H9 (cell line): ENCODE data around the gene MOV10L1. TPM values are rescaled to one million over a fixed set of nuclear protein-coding genes. Genes with fewer than 3 reads are reported as not detected.

ENCODE experiments used
- DNase-seq: peaks from one replicate; pipeline ENCODE4 v3.0.0-alpha.2; 2017
- H2AFZ ChIP-seq: one replicate; pipeline ENCODE4 v1.6.1; 2013; ENCODE audit warnings: mild to moderate bottlenecking, low read length, control low read depth, moderate library complexity
- H2AK5ac ChIP-seq: 2 replicates; pipeline ENCODE4 v1.6.1; 2013; ENCODE audit warnings: low read length, control low read depth, mixed read lengths; ENCODE audit not compliant: insufficient read length
- H2BK120ac ChIP-seq: one replicate; pipeline ENCODE4 v1.6.1; 2013; ENCODE audit warnings: low read depth, mild to moderate bottlenecking, low read length, control low read depth, inconsistent platforms; ENCODE audit not compliant: poor library complexity, severe bottlenecking
- H2BK12ac ChIP-seq: 2 replicates; pipeline ENCODE4 v1.6.1; 2013; ENCODE audit warnings: low read length, control low read depth, mixed read lengths, low read depth; ENCODE audit not compliant: insufficient read length
- H2BK15ac ChIP-seq: 2 replicates; pipeline ENCODE4 v1.6.1; 2013; ENCODE audit warnings: low read depth, low read length, control low read depth
- H2BK20ac ChIP-seq: one replicate; pipeline ENCODE4 v1.6.1; 2013; ENCODE audit warnings: low read depth, mild to moderate bottlenecking, low read length, control low read depth, inconsistent platforms; ENCODE audit not compliant: poor library complexity, severe bottlenecking
- H2BK5ac ChIP-seq: 2 replicates; pipeline ENCODE4 v1.6.1; 2013; ENCODE audit warnings: low read length, control low read depth, mixed read lengths; ENCODE audit not compliant: insufficient read length
- H3K14ac ChIP-seq: 2 replicates; pipeline ENCODE4 v1.6.1; 2013; ENCODE audit warnings: low read length, control low read depth; ENCODE audit not compliant: insufficient read depth
- H3K18ac ChIP-seq: 2 replicates; pipeline ENCODE4 v1.6.1; 2013; ENCODE audit warnings: low read depth, mild to moderate bottlenecking, mixed read lengths, low read length, control low read depth; ENCODE audit not compliant: insufficient read length
- H3K23ac ChIP-seq: 2 replicates; pipeline ENCODE4 v1.6.1; 2013; ENCODE audit warnings: low read length, control low read depth, mixed read lengths, low read depth; ENCODE audit not compliant: insufficient read length
- H3K23me2 ChIP-seq: 2 replicates; pipeline ENCODE4 v1.6.1; 2013; ENCODE audit warnings: low read depth, mild to moderate bottlenecking, mixed read lengths, low read length, control low read depth; ENCODE audit not compliant: insufficient read length, poor library complexity, severe bottlenecking
- H3K27ac ChIP-seq: 2 replicates; pipeline ENCODE4 v1.5.1; 2013; ENCODE audit warnings: low read length, control low read depth, mixed read lengths, low read depth; ENCODE audit not compliant: insufficient read length
- H3K27me3 ChIP-seq: 2 replicates; pipeline ENCODE4 v1.6.1; 2013; ENCODE audit warnings: low read length, control low read depth, inconsistent platforms; ENCODE audit not compliant: insufficient read depth
- H3K4ac ChIP-seq: 2 replicates; pipeline ENCODE4 v1.6.1; 2013; ENCODE audit warnings: low read depth, mild to moderate bottlenecking, control low read depth, inconsistent platforms, low read length, moderate library complexity
- H3K4me1 ChIP-seq: 2 replicates; pipeline ENCODE4 v1.6.1; 2013; ENCODE audit warnings: low read length, control low read depth, inconsistent platforms; ENCODE audit not compliant: insufficient read depth
- H3K4me2 ChIP-seq: 2 replicates; pipeline ENCODE4 v1.6.1; 2013; ENCODE audit warnings: low read length, control low read depth, mixed read lengths; ENCODE audit not compliant: insufficient read length, insufficient read depth
- H3K56ac ChIP-seq: 2 replicates; pipeline ENCODE4 v1.6.1; 2013; ENCODE audit warnings: low read depth, mild to moderate bottlenecking, mixed read lengths, low read length, control low read depth; ENCODE audit not compliant: insufficient read length
- H3K79me1 ChIP-seq: 2 replicates; pipeline ENCODE4 v1.6.1; 2013; ENCODE audit warnings: low read depth, mild to moderate bottlenecking, moderate library complexity, low read length, control low read depth, inconsistent platforms; ENCODE audit not compliant: insufficient read depth, poor library complexity, severe bottlenecking
- H3K79me2 ChIP-seq: 2 replicates; pipeline ENCODE4 v1.6.1; 2013; ENCODE audit warnings: low read length, control low read depth, inconsistent platforms; ENCODE audit not compliant: insufficient read depth
- H3K9ac ChIP-seq: 2 replicates; pipeline ENCODE4 v1.6.1; 2013; ENCODE audit warnings: low read length, control low read depth, mixed read lengths; ENCODE audit not compliant: insufficient read length; ENCODE audit errors: extremely low read depth
- H3K9me3 ChIP-seq: one replicate; pipeline ENCODE4 v1.6.1; 2013; ENCODE audit warnings: low read depth, low read length, inconsistent platforms; ENCODE audit not compliant: control insufficient read depth
- H3T11ph ChIP-seq: one replicate; pipeline ENCODE4 v1.6.1; 2013; ENCODE audit warnings: mild to moderate bottlenecking, low read length, control low read depth, inconsistent platforms
- H4K20me1 ChIP-seq: one replicate; pipeline ENCODE4 v1.6.1; 2013; ENCODE audit not compliant: control insufficient read depth, insufficient read length, insufficient read depth
- H4K5ac ChIP-seq: 2 replicates; pipeline ENCODE4 v1.6.1; 2013; ENCODE audit warnings: low read depth, mild to moderate bottlenecking, mixed read lengths, low read length, control low read depth; ENCODE audit not compliant: insufficient read length
- H4K8ac ChIP-seq: replicated peaks from 2 replicates; pipeline ENCODE4 v1.6.1; 2013; ENCODE audit warnings: low read length, control low read depth, mixed read lengths, low read depth; ENCODE audit not compliant: insufficient read length
- H4K91ac ChIP-seq: 2 replicates; pipeline ENCODE4 v1.6.1; 2013; ENCODE audit warnings: low read depth, mild to moderate bottlenecking, moderate library complexity, mixed read lengths, low read length, control low read depth; ENCODE audit not compliant: insufficient read length
- H3K27ac Mint-ChIP-seq, 3 experiments: 2 replicates in 2 of 3; 3 replicates in 1 of 3; pipeline ENCODE4 v1.8.0; 2020 to 2021; ENCODE audit warnings: mixed read lengths in 3 of 3, mild to moderate bottlenecking in 1 of 3, moderate library complexity in 1 of 3
- H3K27me3 Mint-ChIP-seq: 2 replicates; pipeline ENCODE4 v1.8.0; 2021; ENCODE audit warnings: low read depth, mild to moderate bottlenecking, moderate library complexity, mixed read lengths
- H3K36me3 Mint-ChIP-seq, 3 experiments: 2 replicates in 2 of 3; 3 replicates in 1 of 3; pipeline ENCODE4 v1.8.0; 2020 to 2021; ENCODE audit warnings: low read depth in 3 of 3, mixed read lengths in 3 of 3; ENCODE audit not compliant: insufficient read depth in 1 of 3
- H3K4me1 Mint-ChIP-seq, 2 experiments: 2 replicates each; pipeline ENCODE4 v1.8.0; 2020; ENCODE audit warnings: mixed read lengths in 2 of 2
- H3K4me3 Mint-ChIP-seq, 2 experiments: 2 replicates in 1 of 2; 3 replicates in 1 of 2; pipeline ENCODE4 v1.8.0; 2020 to 2021; ENCODE audit warnings: mild to moderate bottlenecking in 2 of 2, mixed read lengths in 2 of 2, moderate library complexity in 1 of 2
- H3K9me3 Mint-ChIP-seq, 2 experiments: 2 replicates in 1 of 2; 3 replicates in 1 of 2; pipeline ENCODE4 v1.8.0; 2020; ENCODE audit warnings: mild to moderate bottlenecking in 2 of 2, mixed read lengths in 2 of 2, moderate library complexity in 1 of 2
- CTCF ChIP-seq: fragments of 200-600 bp; sonication (generic); conservative IDR thresholded peaks from 3 replicates; pipeline ENCODE4 v1.8.0; 2021; ENCODE audit warnings: antibody characterized with exemption, mild to moderate bottlenecking
- WGBS: extraction: QIAGEN DNeasy Blood & Tissue Kit; methylation state at CpG from one replicate; pipeline ENCODE4 v1.1.7; 2013; ENCODE audit warnings: missing lambda C conversion rate, low lambda C conversion rate, mixed read lengths; ENCODE audit not compliant: insufficient read length; ENCODE audit errors: extremely low coverage; 5-methylcytosine and 5-hydroxymethylcytosine counted together
- total RNA-seq: library from RNA; stranded (reverse); gene quantifications from 2 replicates; pipeline ENCODE4 v1.2.1, GENCODE V29; 2021

The MOV10L1 gene
- total RNA-seq, 1 experiment from 2014 or later = not detected

- Histone ChIP-seq H3K27ac (no peak within 1 kb of the TSS), H3K56ac (no peak within 1 kb of the TSS), H3K79me1 (no peaks in the 10 kb centered on the region), H3K4me1 (no peaks in the 10 kb centered on the region), H2AK5ac (no peak within 1 kb of the TSS), H2BK12ac (no peak within 1 kb of the TSS), H3K9me3 (no peaks in the 10 kb centered on the region), H2AFZ (no peak within 1 kb of the TSS), H4K91ac (no peak within 1 kb of the TSS), H3K27me3 (0 out of 2 replicates have a peak, but pooled peaks cover 2% of the 10 kb centered on the region), H3K23ac (no peak within 1 kb of the TSS), H3K4me2 (no peak within 1 kb of the TSS), H3K79me2 (no peaks in the 10 kb centered on the region), H3K18ac (no peak within 1 kb of the TSS), H3K4ac (no peak within 1 kb of the TSS), H2BK20ac (no peak within 1 kb of the TSS), H3K9ac (no peak within 1 kb of the TSS), H2BK5ac (no peak within 1 kb of the TSS), H2BK120ac (no peak within 1 kb of the TSS), H4K5ac (no peak within 1 kb of the TSS), H3T11ph (no peak within 1 kb of the TSS), H4K8ac (no peak within 1 kb of the TSS), H4K20me1 (no peaks in the 10 kb centered on the region), H3K23me2 (no peaks in the 10 kb centered on the region), H2BK15ac (no peak within 1 kb of the TSS), H3K14ac (no peak within 1 kb of the TSS)
- Mint-ChIP-seq H3K4me3 (0 out of 5 replicates have a peak within 1 kb of the TSS, but pooled peaks of 1 of the 2 experiments have one; percentile 15), H3K27me3 (peaks cover 30% of the 10 kb centered on the region), H3K36me3 (peaks cover 0 to 2% (median 0%) of the 10 kb centered on the region in 3 experiments; a peak in 1 of 7 replicates), H3K27ac (no peak within 1 kb of the TSS), H3K9me3 (peaks cover 3 to 10% of the 10 kb centered on the region in 2 experiments; a peak in 3 of 5 replicates), H3K4me1 (peaks cover 19 to 24% of the 10 kb centered on the region in 2 experiments)
- no CpG with 5 or more reads among the region's 29 CpGs for WGBS
- DNase-seq = no peak
- no peak for TF ChIP-seq CTCF
Observed at GRCh38 chr22:50085211-50085972, 4.4 kb upstream of the MOV10L1 start, which contains the start of gene MLC1. MLC1 (minus strand) TSS chr22:50085426; CDS start chr22:50084902, 524 bp downstream.
